Uterus (tissue), 4 donors: ENCODE data around the gene APAF1. TPM values are rescaled to one million over a fixed set of nuclear protein-coding genes. Genes with fewer than 3 reads are reported as not detected.

Experiments
- DNase-seq, 2 donors: peaks; one replicate each; pipeline ENCODE4 v3.0.0-alpha.2; 2019 to 2020
- H3K27ac ChIP-seq, 2 donors: fragments of 200-600 bp; sonication (generic); 1 replicate in 1 of 2; 2 replicates in 1 of 2; pipeline ENCODE4 v1.5.1; 2016 to 2018
- H3K27me3 ChIP-seq, 2 donors: fragments of 200-600 bp; sonication (generic); one replicate each; pipeline ENCODE4 v1.5.1; 2018 to 2019; ENCODE audit warnings: control low read depth in 1 of 2
- H3K36me3 ChIP-seq, 2 donors: fragments of 200-600 bp; sonication (generic); one replicate each; pipeline ENCODE4 v1.5.1; 2019; ENCODE audit warnings: control low read depth in 1 of 2
- H3K4me1 ChIP-seq, 2 donors: fragments of 200-600 bp; sonication (generic); one replicate each; pipeline ENCODE4 v1.5.1; 2018 to 2019; ENCODE audit warnings: control low read depth in 1 of 2
- H3K4me3 ChIP-seq, 2 donors: fragments of 200-600 bp; sonication (generic); 1 replicate in 1 of 2; 2 replicates in 1 of 2; pipeline ENCODE4 v1.5.1; 2018 to 2019; ENCODE audit warnings: mild to moderate bottlenecking in 1 of 2
- H3K9me3 ChIP-seq, 2 donors: fragments of 200-600 bp; sonication (generic); one replicate each; pipeline ENCODE4 v1.5.1; 2019; ENCODE audit warnings: control low read depth in 1 of 2
- CTCF ChIP-seq, 4 experiments: fragments of 200-600 bp in 2 of 4; fragments of 450-650 bp in 2 of 4; sonication (generic) in 2 of 4; IDR thresholded peaks; one replicate each; pipeline ENCODE4 v1.5.1; 2016 to 2019; ENCODE audit warnings: antibody characterized with exemption in 4 of 4, mild to moderate bottlenecking in 2 of 4, moderate library complexity in 1 of 4
- POLR2A ChIP-seq, 2 donors: fragments of 450-650 bp; IDR thresholded peaks; one replicate each; pipeline ENCODE4 v1.6.1; 2016; ENCODE audit warnings: antibody characterized with exemption in 2 of 2, mild to moderate bottlenecking in 1 of 2, moderate library complexity in 1 of 2
- intact Hi-C: fragments of 100-400 bp; cut with DNase I; formaldehyde crosslinking; loops from one replicate; pipeline ENCODE4 v1.15.1; 2023; ENCODE audit warnings: low total_unique reads
- total RNA-seq, 4 donors: library from RNA; depleted of rRNA in 3 of 4; stranded (reverse); fragments of >200 nt in 3 of 4; gene quantifications; one replicate each; pipeline versions ENCODE4 v1.1.0 to v1.2.4, GENCODE V29; 2014 to 2023
- donor health status: DM: yes; HTN: yes; CAD: no.

The APAF1 gene
- total RNA-seq, 4 donors from 2014 or later = 4.6 to 57.8 (median 14.6) TPM

GRCh38 chr12:98724384-98725155 lies 79.5 kb downstream of the APAF1 start:
- Histone ChIP-seq H3K27ac (no peak overlapping the region), H3K27me3 (no peaks in the 10 kb centered on the region), H3K4me3 (no peak overlapping the region), H3K4me1 (no peaks in the 10 kb centered on the region), H3K9me3 (no peaks in the 10 kb centered on the region), H3K36me3 (no peaks in the 10 kb centered on the region)
- DNase-seq = no peak
- intact Hi-C loops = no loop called here
- TF ChIP-seq POLR2A (IDR thresholded peaks at IDR 0.05) (no peak), CTCF (IDR thresholded peaks at IDR 0.05) (no peak)

GRCh38 chr12:98725476-98726247 lies 80.6 kb downstream of the APAF1 start:
- Histone ChIP-seq H3K9me3 (no peaks in the 10 kb centered on the region), H3K36me3 (no peaks in the 10 kb centered on the region), H3K4me3 (no peak overlapping the region), H3K27ac (no peak overlapping the region), H3K27me3 (no peaks in the 10 kb centered on the region), H3K4me1 (no peaks in the 10 kb centered on the region)
- peak; percentile 35 to 51 for DNase-seq
- intact Hi-C loops = no loop called here
- TF ChIP-seq CTCF (IDR thresholded peaks at IDR 0.05) (peak in 3 of 4 experiments; percentile 9 to 40 (median 32)), POLR2A (IDR thresholded peaks at IDR 0.05) (no peak)

GRCh38 chr12:98727196-98727595 lies 82.1 kb downstream of the APAF1 start:
- Histone ChIP-seq H3K27ac (no peak overlapping the region), H3K27me3 (no peaks in the 10 kb centered on the region), H3K9me3 (no peaks in the 10 kb centered on the region), H3K36me3 (no peaks in the 10 kb centered on the region), H3K4me1 (no peaks in the 10 kb centered on the region), H3K4me3 (no peak overlapping the region)
- TF ChIP-seq POLR2A (IDR thresholded peaks at IDR 0.05) (no peak), CTCF (IDR thresholded peaks at IDR 0.05) (no peak)
- no peak for DNase-seq
- intact Hi-C loops = no loop called here

GRCh38 chr12:98730412-98730811 lies 85.3 kb downstream of the APAF1 start:
- Histone ChIP-seq H3K27ac (no peak overlapping the region), H3K4me1 (no peaks in the 10 kb centered on the region), H3K4me3 (no peak overlapping the region), H3K9me3 (no peaks in the 10 kb centered on the region), H3K36me3 (no peaks in the 10 kb centered on the region), H3K27me3 (no peaks in the 10 kb centered on the region)
- intact Hi-C loops = no loop called here
- no peak for TF ChIP-seq CTCF (IDR thresholded peaks at IDR 0.05)
- TF ChIP-seq POLR2A (IDR thresholded peaks at IDR 0.05) = no peak
- no peak for DNase-seq
